Fibroblast of lung (primary cell): ENCODE measurements around the gene PGGHG. TPM values are rescaled to one million over a fixed set of nuclear protein-coding genes. Genes with fewer than 3 reads are reported as not detected.
"Not testable (repeated sequence)": the region's sequence is repeated elsewhere in the genome, so short reads cannot be mapped to it uniquely, and the experiment has no call there.

ENCODE experiments used
- DNase-seq, 2 donors: peaks; one replicate each; pipeline versions ENCODE4 v3.0.0 to v3.0.0-alpha.2; 2010; ENCODE audit warnings: low read depth in 2 of 2
- H2AFZ ChIP-seq: 2 replicates; pipeline ENCODE4 v1.5.1; 2012; ENCODE audit warnings: low read length, control low read depth, inconsistent platforms
- H3K27ac ChIP-seq: 2 replicates; pipeline ENCODE4 v1.5.1; 2011; ENCODE audit warnings: low read length, control low read depth; ENCODE audit not compliant: insufficient read depth
- H3K27me3 ChIP-seq: 2 replicates; pipeline ENCODE4 v1.5.1; 2011; ENCODE audit warnings: mild to moderate bottlenecking, low read length; ENCODE audit not compliant: control insufficient read depth, insufficient read depth
- H3K36me3 ChIP-seq: 2 replicates; pipeline ENCODE4 v1.5.1; 2011; ENCODE audit warnings: low read length; ENCODE audit not compliant: control insufficient read depth, insufficient read depth
- H3K4me1 ChIP-seq: 2 replicates; pipeline ENCODE4 v1.5.1; 2011; ENCODE audit warnings: low read length; ENCODE audit not compliant: control insufficient read depth, insufficient read depth; ENCODE audit errors: extremely low read depth
- H3K4me2 ChIP-seq: 2 replicates; pipeline ENCODE4 v1.5.1; 2011; ENCODE audit warnings: low read length, control low read depth; ENCODE audit not compliant: insufficient read depth; ENCODE audit errors: extremely low read depth
- H3K4me3 ChIP-seq, 4 experiments: fragments of 200-600 bp in 1 of 4; sonication (generic) in 1 of 4; replicated peaks in 1 of 4; 2 replicates each; pipeline ENCODE4 v1.5.1; 2011 to 2016; ENCODE audit warnings: low read length in 4 of 4, low read depth in 3 of 4, mild to moderate bottlenecking in 3 of 4, control low read depth in 2 of 4, inconsistent platforms in 1 of 4, mixed read lengths in 1 of 4; ENCODE audit not compliant: insufficient read depth in 1 of 4; ENCODE audit errors: control extremely low read depth in 1 of 4
- H3K79me2 ChIP-seq: 2 replicates; pipeline ENCODE4 v1.5.1; 2012; ENCODE audit warnings: mild to moderate bottlenecking, low read length, inconsistent platforms; ENCODE audit not compliant: control insufficient read depth, insufficient read depth
- H3K9ac ChIP-seq: 2 replicates; pipeline ENCODE4 v1.5.1; 2011; ENCODE audit warnings: mild to moderate bottlenecking, low read length, control low read depth; ENCODE audit not compliant: insufficient read depth
- H3K9me3 ChIP-seq: 2 replicates; pipeline ENCODE4 v1.5.1; 2012; ENCODE audit warnings: low read depth, low read length; ENCODE audit not compliant: control insufficient read depth, insufficient read depth
- H4K20me1 ChIP-seq: 2 replicates; pipeline ENCODE4 v1.5.1; 2011; ENCODE audit warnings: low read length; ENCODE audit not compliant: control insufficient read depth, insufficient read depth; ENCODE audit errors: extremely low read depth
- EZH2 ChIP-seq: IDR thresholded peaks from 2 replicates; pipeline ENCODE4 v1.5.1; 2012; ENCODE audit warnings: low read length, control low read depth, mild to moderate bottlenecking; ENCODE audit errors: missing control alignments
- polyA plus RNA-seq, 2 donors: library from polyadenylated mRNA; depleted of rRNA in 1 of 2; stranded (reverse) in 1 of 2; unstranded in 1 of 2; fragments of >200 nt; gene quantifications; 2 replicates each; pipeline ENCODE4 v1.2.1, GENCODE V29; 2011 to 2012; ENCODE audit warnings: missing spikeins in 1 of 2
- total RNA-seq: library from RNA; depleted of rRNA; stranded (reverse); fragments of >200 nt; gene quantifications from 2 replicates; pipeline ENCODE4 v1.2.1, GENCODE V29; 2014
- TF ChIP-seq, protein P1 (sequence below), 2 donors: IDR thresholded peaks in 1 of 2; conservative IDR thresholded peaks in 1 of 2; 1 replicate in 1 of 2; 2 replicates in 1 of 2; pipeline ENCODE4 v1.5.1; 2011 to 2012; ENCODE audit warnings: low read length in 2 of 2, control low read depth in 1 of 2, inconsistent platforms in 1 of 2, low read depth in 1 of 2, mild to moderate bottlenecking in 1 of 2

Gene PGGHG
- total and polyA plus RNA-seq, 2 donors (not counting 1 experiment from before 2014, with no cell fraction given), result 4.6 to 8.4 TPM

- Histone ChIP-seq H3K27ac (no peak overlapping the region), H3K27me3 (no peaks in the 10 kb centered on the region), H4K20me1 (no peaks in the 10 kb centered on the region), H3K9me3 (no peaks in the 10 kb centered on the region), H3K79me2 (peaks cover 12% of the 10 kb centered on the region), H3K9ac (no peak overlapping the region), H3K4me1 (peaks cover 10% of the 10 kb centered on the region), H3K36me3 (peaks cover 1% of the 10 kb centered on the region), H3K4me2 (no peak overlapping the region), H3K4me3 (no peak overlapping the region), H2AFZ (no peak overlapping the region)
- TF ChIP-seq, protein P1, sequence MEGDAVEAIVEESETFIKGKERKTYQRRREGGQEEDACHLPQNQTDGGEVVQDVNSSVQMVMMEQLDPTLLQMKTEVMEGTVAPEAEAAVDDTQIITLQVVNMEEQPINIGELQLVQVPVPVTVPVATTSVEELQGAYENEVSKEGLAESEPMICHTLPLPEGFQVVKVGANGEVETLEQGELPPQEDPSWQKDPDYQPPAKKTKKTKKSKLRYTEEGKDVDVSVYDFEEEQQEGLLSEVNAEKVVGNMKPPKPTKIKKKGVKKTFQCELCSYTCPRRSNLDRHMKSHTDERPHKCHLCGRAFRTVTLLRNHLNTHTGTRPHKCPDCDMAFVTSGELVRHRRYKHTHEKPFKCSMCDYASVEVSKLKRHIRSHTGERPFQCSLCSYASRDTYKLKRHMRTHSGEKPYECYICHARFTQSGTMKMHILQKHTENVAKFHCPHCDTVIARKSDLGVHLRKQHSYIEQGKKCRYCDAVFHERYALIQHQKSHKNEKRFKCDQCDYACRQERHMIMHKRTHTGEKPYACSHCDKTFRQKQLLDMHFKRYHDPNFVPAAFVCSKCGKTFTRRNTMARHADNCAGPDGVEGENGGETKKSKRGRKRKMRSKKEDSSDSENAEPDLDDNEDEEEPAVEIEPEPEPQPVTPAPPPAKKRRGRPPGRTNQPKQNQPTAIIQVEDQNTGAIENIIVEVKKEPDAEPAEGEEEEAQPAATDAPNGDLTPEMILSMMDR (conservative IDR thresholded peaks at IDR 0.05 in 1 of 2, IDR thresholded peaks at IDR 0.05 in 1 of 2; ENCODE audit: low read depth in 1 of 2, low read length in 2 of 2), result no peak
- no peak for TF ChIP-seq EZH2
- DNase-seq, result no peak
These were observed 28.0 kb downstream of the PGGHG start for GRCh38 chr11:316891-317301.

GRCh38 chr11:317668-318404 lies 28.9 kb downstream of the PGGHG start:
- peaks cover 12% of the 10 kb centered on the region for H3K79me2 ChIP-seq

DNA sequence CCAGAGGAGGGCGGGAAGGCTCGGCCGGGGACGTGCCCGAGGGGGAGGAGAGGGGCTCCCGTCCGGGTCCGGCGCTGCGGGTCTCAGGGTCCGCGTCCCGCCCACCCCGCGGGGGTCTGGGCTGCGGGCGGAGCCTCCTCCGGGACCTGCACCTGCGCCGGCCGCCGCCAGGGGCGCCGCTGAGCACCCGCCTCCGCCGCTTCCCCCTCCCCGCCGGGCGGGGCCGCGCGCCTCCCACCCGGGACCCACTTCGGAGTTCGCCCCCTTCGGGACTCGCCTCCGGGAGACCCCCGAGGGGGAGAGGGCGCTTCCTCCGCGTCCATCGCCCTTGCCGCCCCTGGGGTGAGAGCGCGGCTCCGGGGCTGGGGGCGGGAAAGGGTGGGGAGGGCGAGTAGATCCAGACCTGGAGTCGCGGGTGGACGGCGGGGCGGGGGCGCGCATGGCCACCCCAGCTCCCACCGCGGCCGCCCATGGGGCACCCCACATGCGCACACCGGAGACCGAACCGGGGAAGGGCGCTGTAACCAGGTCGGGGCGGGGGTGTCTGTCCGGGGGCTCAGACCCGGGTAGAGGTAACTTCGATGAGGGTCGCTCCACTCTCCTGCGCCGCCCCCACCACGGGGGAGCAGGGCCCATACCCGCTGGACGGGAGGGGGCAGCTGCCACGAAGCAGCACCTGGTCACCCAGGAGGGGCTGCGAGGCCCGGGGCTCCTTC lies 29.6 kb downstream of the PGGHG start:
- H3K4me2 ChIP-seq, result peak overlapping the region; percentile 25
- not testable (repeated sequence) for H2AFZ ChIP-seq

More at GRCh38 chr11:317668-318404, 28.9 kb downstream of the PGGHG start:
- H3K4me1 ChIP-seq, DNase-seq, H3K9me3 ChIP-seq, H2AFZ ChIP-seq, H3K27ac ChIP-seq, H3K9ac ChIP-seq, H3K27me3 ChIP-seq, H4K20me1 ChIP-seq, H3K4me2 ChIP-seq, H3K36me3 ChIP-seq: not testable (repeated sequence)
- peak overlapping the region in 1 of 4 experiments; percentile 44 for H3K4me3 ChIP-seq

DNA sequence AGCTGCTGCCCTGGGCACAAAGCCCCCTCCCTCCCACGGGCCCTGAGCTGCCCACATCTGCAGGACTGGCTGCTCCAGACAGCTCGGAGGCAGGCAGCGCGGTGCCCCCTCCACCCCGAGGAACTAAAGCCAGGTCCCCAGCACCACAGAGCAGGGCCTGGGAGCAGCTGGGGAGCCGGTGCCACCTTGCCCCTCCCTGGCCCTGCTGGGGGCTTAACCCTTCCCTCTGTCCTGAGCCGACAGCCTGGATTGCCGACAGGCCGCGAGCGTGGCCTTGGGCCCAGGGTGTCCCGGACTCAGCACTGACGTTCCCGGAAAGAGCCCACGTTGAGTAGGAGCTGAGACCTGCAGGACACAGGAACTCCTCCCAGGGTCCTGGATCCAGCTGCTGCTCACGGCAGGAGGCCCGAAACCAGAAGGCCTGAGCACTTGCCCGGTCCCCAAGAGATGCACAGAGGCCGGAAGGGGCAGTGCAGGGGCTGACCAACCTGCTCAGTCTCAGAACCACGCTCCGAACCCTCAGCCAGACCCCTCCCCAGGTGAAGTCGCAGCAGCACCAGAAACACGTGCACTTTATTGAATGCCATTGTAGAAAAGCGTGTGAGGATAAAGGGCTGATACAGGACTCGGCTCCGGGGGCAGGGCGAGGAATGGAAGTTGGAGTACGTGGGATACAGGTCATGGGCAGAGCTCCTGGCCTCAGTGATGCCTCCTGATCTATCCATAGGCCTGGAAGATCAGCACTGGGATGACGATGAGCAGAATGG lies 30.4 kb downstream of the PGGHG start:
- peak overlapping the region; percentile 94 for H3K27ac ChIP-seq
- H3K9ac ChIP-seq, result peak overlapping the region; percentile 79
- not testable (repeated sequence) for DNase-seq

More for the DNA sequence above, 29.6 kb downstream of the PGGHG start:
- H3K4me1 ChIP-seq, H3K9me3 ChIP-seq, DNase-seq, H4K20me1 ChIP-seq, H3K36me3 ChIP-seq, H3K27me3 ChIP-seq: not testable (repeated sequence)
- Histone ChIP-seq H3K9ac (peak overlapping the region; percentile 66), H3K27ac (peak overlapping the region; percentile 51), H3K79me2 (peaks cover 12% of the 10 kb centered on the region), H3K4me3 (peak overlapping the region in 3 of 4 experiments; percentile 46 to 83 (median 82))

GRCh38 chr11:319888-320273 lies 31.0 kb downstream of the PGGHG start:
- Histone ChIP-seq H3K9ac (peak overlapping the region; percentile 79), H3K27ac (peak overlapping the region; percentile 94), H3K4me3 (peak overlapping the region; percentile 48 to 88 (median 82)), H3K4me2 (peak overlapping the region; percentile 92), H3K79me2 (peaks cover 12% of the 10 kb centered on the region)
- H4K20me1 ChIP-seq, DNase-seq, H3K36me3 ChIP-seq, H2AFZ ChIP-seq, H3K27me3 ChIP-seq, H3K9me3 ChIP-seq, H3K4me1 ChIP-seq: not testable (repeated sequence)

More for the DNA sequence above, 30.4 kb downstream of the PGGHG start:
- H4K20me1 ChIP-seq, H3K36me3 ChIP-seq, H3K4me1 ChIP-seq, H3K9me3 ChIP-seq, H2AFZ ChIP-seq, H3K27me3 ChIP-seq: not testable (repeated sequence)
- Histone ChIP-seq H3K4me2 (peak overlapping the region; percentile 92), H3K79me2 (peaks cover 12% of the 10 kb centered on the region), H3K4me3 (peak overlapping the region; percentile 48 to 88 (median 82))
